ENCODE measurements around the gene IL13. TPM values are rescaled to one million over a fixed set of nuclear protein-coding genes. Genes with fewer than 3 reads are reported as not detected.

Gene IL13
- total and polyA plus RNA-seq, 12 donors = 0.01 to 0.51 TPM; not detected in 10

DNA sequence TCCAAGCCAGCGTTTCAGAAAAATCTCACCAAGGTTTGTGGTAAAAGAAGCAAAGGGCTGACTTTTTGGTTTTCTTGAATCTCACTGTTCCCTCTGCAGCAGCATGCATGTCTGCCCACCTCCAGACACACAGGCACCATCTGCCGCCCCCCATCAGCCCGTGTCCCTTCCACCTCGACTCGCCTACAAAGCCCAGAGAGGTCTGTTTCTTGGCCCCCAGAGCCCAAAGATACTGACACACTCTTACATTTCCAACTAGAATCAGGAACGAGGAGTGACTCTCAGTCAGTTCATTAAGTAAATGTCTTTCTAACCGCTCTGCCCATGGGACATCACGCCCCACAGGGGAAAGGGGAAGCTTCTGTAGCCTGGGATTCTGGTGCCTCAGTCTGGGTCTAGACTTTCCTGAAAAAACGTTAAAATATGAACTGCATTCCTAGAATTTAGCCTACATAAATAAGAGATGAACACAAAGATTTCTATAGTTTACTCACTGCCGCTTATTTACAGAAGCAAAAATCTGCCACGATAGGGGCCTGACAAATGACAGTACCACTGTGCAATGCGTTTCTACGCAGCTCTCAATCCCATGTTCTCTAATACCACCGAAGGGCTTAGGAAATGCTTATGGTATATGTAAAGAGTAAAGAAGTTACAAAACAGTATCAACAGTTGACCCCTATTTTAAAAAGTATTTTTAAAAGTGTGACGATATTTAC is 19.9 kb downstream of the IL13 start:
- ATAC-seq (no peak), DNase-seq (no peak)
- Histone ChIP-seq H3K4me3 (no peak overlapping the region), H3K36me3 (no peaks in the 10 kb centered on the region), H3K9me3 (no peaks in the 10 kb centered on the region), H3K4me1 (peaks cover 0 to 21% (median 0%) of the 10 kb centered on the region in 9 donors), H3K27me3 (no peaks in the 10 kb centered on the region), H3K27ac (no peak overlapping the region)
- intact Hi-C loops (cut with DNase I) = no loop called here
- TF ChIP-seq CTCF (IDR thresholded peaks at IDR 0.05) = no peak
- WGBS, 2 donors = 86 to 90% methylated on average over 15 of the region's 15 CpGs

- H3K36me3 ChIP-seq = no peaks in the 10 kb centered on the region
- DNase-seq (no peak), ATAC-seq (no peak)
- no peaks in the 10 kb centered on the region for H3K9me3 ChIP-seq
- intact Hi-C loops (cut with DNase I) = no loop called here
- H3K27ac ChIP-seq = no peak overlapping the region
- 96 to 100% methylated on average over 1 of the region's 1 CpG for WGBS, 2 donors
- H3K4me3 ChIP-seq = no peak overlapping the region
- H3K27me3 ChIP-seq = no peaks in the 10 kb centered on the region
- peaks cover 0 to 21% (median 0%) of the 10 kb centered on the region in 9 donors for H3K4me1 ChIP-seq
- no peak for TF ChIP-seq CTCF (IDR thresholded peaks at IDR 0.05)
Observed at GRCh38 chr5:132678735-132679134, 20.8 kb downstream of the IL13 start.

GRCh38 chr5:132679166-132679565 is 21.2 kb downstream of the IL13 start:
- H3K9me3 ChIP-seq = no peaks in the 10 kb centered on the region
- intact Hi-C loops (cut with DNase I) = no loop called here
- peaks cover 0 to 17% (median 0%) of the 10 kb centered on the region in 9 donors for H3K4me1 ChIP-seq
- ATAC-seq (no peak), DNase-seq (no peak)
- no peak overlapping the region for H3K27ac ChIP-seq
- H3K36me3 ChIP-seq = no peaks in the 10 kb centered on the region
- no peak for TF ChIP-seq CTCF (IDR thresholded peaks at IDR 0.05)
- H3K27me3 ChIP-seq = no peaks in the 10 kb centered on the region
- no peak overlapping the region for H3K4me3 ChIP-seq
- 88 to 90% methylated on average over 7 of the region's 7 CpGs for WGBS, 2 donors

DNA sequence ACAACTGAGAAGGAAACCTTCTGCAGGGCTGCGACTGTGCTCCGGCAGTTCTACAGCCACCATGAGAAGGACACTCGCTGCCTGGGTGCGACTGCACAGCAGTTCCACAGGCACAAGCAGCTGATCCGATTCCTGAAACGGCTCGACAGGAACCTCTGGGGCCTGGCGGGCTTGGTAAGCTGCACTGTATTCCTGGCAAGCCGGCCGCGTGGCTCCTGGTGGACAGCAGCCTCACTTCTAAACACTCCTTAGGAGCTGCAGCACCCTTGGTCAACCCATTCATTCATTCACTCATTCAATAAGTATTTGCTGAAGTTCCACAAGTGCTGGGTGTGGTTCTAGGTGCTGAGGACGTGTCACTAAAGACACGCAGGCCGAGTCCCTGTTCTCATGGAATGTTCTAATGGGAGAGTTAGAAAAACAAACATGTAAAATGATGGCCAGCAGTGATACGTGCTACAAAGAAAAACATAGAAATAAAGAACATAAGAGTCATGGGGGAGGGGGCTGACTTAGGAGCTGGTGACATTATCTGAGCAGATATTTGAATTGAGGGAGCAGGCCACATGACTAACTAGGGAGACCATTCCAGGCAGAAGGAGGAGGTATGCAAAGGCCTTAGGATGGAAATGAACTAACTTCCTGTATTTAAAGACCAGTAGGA is 21.9 kb downstream of the IL13 start:
- Histone ChIP-seq H3K4me1 (peaks cover 0 to 11% (median 0%) of the 10 kb centered on the region in 9 donors), H3K4me3 (no peak overlapping the region), H3K27me3 (no peaks in the 10 kb centered on the region), H3K9me3 (no peaks in the 10 kb centered on the region), H3K27ac (no peak overlapping the region), H3K36me3 (no peaks in the 10 kb centered on the region)
- WGBS, 2 donors = 96 to 97% methylated on average over 15 of the region's 15 CpGs
- intact Hi-C loops (cut with DNase I) = no loop called here
- DNase-seq = no peak
- no peak for TF ChIP-seq CTCF (IDR thresholded peaks at IDR 0.05)
- no peak for ATAC-seq

All from heart right ventricle (tissue), 16 donors.